ENCODE results near the gene SYT15.
"Not testable (repeated sequence)": the region's sequence is repeated elsewhere in the genome, so short reads cannot be mapped to it uniquely, and the experiment has no call there.

SYT15 gene

DNA sequence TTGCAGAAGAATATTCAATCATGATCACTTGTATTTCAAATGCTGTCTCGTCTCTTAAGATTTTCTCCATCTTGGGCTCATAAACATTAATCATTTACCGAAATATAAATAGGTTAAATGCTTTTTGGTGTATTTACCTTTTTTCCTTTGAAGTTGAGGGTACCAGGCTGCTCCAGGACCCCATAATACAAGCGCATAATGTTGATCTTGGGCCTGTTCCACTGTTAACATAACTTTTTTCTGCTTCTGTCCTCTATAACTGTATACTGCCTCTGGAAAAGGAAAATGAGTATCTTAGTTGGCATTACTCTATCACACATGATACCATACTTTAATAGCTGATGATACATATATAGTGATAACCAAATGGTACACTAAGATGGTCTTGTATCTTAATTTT, 51.9 kb downstream of the SYT15 start:
- not testable (repeated sequence) for H3K27ac Mint-ChIP-seq; H3K4me1 Mint-ChIP-seq; H3K9me3 Mint-ChIP-seq; DNase-seq; H3K27me3 Mint-ChIP-seq; H3K36me3 Mint-ChIP-seq (ENCODE audit: low read depth); ATAC-seq; H3K4me3 Mint-ChIP-seq

DNA sequence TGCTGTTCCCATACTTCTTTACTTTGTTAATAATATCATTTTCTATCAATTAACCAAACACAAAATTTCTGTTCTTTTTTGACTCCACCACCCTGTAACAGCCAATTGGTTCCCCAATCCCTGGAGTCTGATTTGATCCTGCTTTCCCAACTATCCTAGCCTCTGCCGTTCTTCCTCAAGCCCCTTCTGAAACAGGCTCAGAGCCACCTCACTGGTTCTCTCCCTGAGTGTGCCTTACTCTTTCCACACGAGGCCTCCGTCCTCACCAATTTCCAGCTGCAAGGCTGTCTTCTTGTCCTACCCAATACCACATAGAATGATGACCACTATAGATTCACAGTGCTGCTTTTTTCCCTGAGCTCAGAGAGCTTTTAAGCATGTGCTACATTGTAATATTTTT, 52.8 kb downstream of the SYT15 start:
- not testable (repeated sequence) for H3K4me3 Mint-ChIP-seq; H3K27ac Mint-ChIP-seq; H3K4me1 Mint-ChIP-seq; H3K36me3 Mint-ChIP-seq (ENCODE audit: low read depth); H3K27me3 Mint-ChIP-seq; H3K9me3 Mint-ChIP-seq; ATAC-seq; DNase-seq

DNA sequence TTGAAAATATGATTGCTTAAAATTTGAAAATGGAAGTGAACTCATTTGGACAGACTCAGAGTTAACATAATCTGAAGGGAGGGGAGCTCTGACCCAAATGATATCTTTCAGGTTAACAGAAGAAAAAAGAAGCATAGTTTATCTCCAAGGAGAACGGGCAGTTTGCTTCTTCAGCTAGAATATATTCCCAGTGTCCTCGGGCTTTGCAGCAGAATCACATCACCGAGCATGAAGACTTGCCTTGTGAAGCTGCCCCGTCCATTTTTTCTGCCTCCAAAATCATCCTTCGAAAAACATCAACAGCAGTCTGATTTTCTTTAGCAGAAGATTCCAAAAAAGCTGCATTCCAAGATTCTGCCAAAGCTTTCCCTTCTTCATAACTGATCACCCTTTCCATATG, 55.8 kb downstream of the SYT15 start:
- H3K27ac Mint-ChIP-seq, H3K9me3 Mint-ChIP-seq: not testable (repeated sequence)
- peak overlapping the region; percentile 42 for H3K4me3 Mint-ChIP-seq

DNA sequence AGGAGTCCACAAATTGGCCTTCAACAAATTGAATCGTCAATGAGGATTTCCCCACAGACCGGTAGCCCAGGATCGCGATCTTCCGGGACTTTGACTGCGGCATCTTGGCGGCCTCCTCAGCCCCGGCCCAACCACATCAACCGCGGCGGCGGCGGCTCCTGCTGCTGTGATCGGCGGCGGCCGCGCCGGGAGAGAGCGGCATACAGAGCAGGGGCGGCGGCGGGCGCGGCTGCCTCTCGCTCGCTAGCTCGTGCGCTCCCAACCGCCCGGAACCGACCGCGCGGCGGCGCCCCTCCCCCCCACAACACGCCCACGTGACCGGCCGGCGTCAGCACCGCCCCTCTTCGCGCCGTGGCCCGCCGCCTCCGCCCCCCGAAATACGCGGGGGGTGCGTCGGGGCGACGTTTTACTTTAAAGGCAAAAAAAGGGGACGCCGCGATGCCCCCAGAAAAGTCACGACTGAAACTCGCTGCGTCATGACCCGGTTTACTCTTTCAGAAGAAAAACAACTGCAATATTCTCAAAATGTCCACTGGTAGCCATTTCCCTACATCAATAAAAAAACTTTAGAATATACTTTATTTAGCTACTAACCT, 56.5 kb downstream of the SYT15 start:
- peak overlapping the region; percentile 59 for H3K4me3 Mint-ChIP-seq
- not testable (repeated sequence) for H3K27ac Mint-ChIP-seq; H3K36me3 Mint-ChIP-seq (ENCODE audit: low read depth); H3K27me3 Mint-ChIP-seq; DNase-seq; H3K4me1 Mint-ChIP-seq; H3K9me3 Mint-ChIP-seq
- peak; percentile 93 for ATAC-seq

More for the DNA sequence above, 55.8 kb downstream of the SYT15 start:
- not testable (repeated sequence) for H3K27me3 Mint-ChIP-seq; ATAC-seq; H3K36me3 Mint-ChIP-seq (ENCODE audit: low read depth); DNase-seq; H3K4me1 Mint-ChIP-seq

DNA sequence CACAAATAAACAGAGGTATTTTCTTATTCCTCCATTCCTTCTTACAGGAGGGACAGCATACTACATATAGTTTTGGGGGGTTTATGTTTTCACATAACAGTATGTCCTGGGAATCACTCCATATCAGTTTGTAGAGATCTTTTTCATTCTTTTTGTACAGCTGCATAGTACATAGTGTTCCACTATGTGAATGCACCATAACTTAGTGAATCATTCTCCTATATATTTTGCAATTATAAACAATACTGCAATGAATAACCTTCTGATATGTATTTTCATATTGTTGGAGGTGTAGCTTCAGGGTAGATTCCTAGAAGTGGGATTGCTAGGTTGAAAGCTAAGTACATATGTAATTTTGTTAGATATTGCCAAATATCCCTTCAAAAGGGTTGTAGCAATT, 61.1 kb downstream of the SYT15 start:
- H3K4me3 Mint-ChIP-seq; H3K4me1 Mint-ChIP-seq; H3K27me3 Mint-ChIP-seq; H3K36me3 Mint-ChIP-seq (ENCODE audit: low read depth); H3K27ac Mint-ChIP-seq; DNase-seq; H3K9me3 Mint-ChIP-seq; ATAC-seq: not testable (repeated sequence)

Measured in activated naive CD8-positive, alpha-beta T cell treated with anti-CD3 and anti-CD28 coated beads, Interleukin-2, amount 50 U/mL, for 24 hours (primary cell).